NCI-H446 (cell line): Measurements from ENCODE around the gene SUN3.

Source experiments
- DNase-seq, 2 experiments: peaks; one replicate each; lab custom pipeline; 2025; lab: John Stamatoyannopoulos, UW

Gene SUN3

DNA sequence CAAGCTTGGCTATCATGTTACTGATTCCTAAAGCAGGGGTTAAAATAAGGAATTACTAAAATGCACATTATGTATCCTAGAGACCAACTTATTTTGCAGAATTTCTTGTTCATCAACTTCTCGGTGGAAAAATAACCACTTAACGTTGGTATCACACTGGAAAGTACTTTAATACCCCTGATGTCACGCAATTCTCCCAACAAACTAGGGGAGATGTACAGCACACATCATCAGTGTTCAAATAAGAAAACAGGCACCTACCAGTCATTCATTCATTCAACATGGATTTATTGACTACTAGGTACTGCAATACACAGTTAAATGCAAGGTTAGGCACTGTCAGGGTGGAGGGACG is 50.1 kb downstream of the SUN3 start:
- no peak for DNase-seq

DNA sequence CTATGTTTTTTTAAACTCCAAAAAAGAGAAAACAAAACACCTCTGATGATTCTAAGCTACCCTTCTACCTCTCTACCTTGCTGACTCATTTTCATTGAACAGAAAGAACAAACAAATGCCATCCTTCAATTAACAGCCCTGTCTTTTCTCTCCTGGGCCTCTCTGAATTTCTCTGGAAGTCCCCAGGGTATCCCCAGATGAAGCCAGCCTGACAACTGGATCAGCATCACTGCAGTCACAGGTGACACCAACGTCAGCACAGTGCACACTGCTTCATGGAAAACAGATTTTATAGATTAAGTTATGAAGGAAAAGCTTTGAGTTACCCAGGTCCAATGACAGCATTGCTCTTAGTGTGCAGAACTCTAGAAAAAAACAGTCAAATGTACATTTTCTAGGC is 55.2 kb downstream of the SUN3 start:
- DNase-seq, result no peak

DNA sequence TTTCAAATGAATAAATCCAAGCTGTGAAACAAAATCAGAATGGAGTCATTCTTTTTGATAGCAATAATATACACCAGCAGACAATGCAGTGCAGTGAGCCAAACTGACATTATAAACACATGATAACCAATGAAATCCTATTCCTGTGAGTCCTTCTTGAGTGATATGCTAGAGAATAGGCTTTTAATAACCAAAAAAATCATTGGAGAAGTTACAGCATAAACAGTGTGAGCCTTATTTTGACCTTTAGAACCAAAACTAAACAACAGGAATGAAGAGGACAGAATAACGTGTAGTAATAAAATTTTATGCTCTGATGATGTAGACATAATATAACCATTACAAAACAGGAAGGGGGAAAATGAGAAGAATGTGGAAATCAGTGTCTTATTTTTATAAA is 58.1 kb downstream of the SUN3 start:
- DNase-seq, result no peak

DNA sequence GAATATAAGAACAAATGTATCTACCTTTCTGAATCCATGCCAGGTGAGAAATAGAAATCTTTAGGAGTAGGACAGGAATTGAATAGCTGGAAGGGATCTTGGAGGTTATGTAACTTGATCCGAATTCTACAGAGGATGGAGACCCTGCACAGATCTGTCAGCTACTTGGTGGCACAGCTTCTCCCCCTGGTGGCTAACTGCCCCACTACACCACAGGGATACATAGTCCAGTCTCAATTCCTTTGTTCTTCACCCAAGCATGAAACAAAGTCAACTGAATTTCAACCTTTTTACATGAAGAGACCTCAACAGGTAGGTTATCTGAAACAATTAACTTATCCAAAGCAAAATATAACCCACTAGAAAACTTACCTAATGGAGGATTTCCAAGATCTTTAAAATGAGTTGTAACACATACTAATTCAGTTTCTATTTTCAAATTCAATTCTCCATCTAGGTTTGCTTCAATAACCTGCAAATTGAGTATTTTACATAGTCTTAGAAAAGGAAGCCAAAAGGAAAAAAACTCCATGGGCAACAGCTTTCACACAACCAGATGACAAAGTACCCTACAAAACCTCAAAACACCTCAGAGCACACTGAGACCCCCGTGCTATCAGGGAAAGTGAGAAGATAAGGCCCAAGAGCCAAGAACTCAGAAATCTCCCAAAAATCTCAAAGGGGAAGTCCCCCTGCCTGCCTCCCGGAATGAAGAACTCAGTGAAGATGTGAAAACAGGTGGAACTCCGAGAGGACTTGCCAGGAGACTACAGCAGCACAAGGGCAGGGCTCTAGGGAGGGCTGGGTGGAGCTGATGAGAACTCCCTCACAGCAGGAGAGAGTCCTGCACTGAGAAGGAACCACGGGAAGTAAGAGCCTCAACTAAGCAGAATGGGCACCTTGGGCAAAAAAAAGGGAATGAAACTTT is 59.8 kb downstream of the SUN3 start:
- DNase-seq, result peak; percentile 6 to 63

DNA sequence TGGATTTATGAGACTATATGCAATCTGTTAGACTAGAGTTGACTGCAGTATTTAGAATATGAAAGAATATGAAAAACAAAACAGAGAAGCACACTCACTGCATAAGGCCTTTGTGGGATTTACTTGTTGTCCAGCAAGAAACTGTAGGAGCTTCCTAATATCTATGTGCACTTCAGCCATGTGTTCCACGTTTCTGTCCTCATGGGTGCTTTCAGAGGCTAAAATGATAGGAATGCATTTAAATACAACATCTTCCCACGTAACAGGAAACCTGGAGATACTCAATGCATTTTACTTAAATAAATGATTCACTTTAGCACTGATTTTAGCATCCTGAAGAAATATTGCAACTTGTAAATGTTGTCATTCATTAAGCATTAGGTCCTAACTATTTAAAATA is 61.2 kb downstream of the SUN3 start:
- DNase-seq, result no peak

DNA sequence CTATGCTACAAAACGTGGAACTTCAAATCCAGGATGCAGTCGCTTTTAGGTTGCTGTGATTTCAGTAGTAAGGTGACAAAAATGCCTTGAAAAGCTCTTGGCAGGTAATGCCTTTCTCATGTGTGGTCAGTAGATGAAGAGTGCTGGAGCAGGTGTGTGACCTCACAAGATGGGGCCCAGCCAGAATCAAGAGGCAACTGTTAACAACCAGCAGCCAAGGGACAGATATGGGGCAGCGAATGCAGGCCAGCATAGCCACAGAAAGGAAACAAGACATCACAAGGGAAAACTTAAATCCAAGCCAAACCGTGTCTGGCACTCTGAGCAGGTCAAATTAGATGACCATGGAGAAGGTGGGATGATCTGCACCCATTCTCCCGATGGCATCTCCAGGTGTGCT is 61.8 kb downstream of the SUN3 start:
- no peak for DNase-seq

DNA sequence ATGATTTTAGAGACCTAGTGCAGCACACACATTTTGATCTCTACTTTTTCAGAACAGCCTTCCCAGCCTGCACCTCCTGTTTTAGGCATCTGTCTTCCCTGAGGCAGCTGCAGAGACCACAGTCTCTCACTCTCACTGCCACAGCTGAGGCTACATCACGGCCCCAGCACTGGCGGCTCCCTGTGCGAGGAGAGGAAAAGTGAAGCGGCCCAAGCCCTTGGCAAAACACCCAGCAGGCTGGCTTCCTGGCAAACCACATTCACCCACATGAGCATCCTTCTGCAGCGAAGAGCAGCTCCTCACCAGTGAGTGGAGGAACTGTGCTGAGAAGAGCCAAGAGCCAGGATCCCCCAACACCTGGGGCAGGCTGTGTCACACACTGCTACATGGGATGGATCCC is 63.5 kb downstream of the SUN3 start:
- no peak for DNase-seq

DNA sequence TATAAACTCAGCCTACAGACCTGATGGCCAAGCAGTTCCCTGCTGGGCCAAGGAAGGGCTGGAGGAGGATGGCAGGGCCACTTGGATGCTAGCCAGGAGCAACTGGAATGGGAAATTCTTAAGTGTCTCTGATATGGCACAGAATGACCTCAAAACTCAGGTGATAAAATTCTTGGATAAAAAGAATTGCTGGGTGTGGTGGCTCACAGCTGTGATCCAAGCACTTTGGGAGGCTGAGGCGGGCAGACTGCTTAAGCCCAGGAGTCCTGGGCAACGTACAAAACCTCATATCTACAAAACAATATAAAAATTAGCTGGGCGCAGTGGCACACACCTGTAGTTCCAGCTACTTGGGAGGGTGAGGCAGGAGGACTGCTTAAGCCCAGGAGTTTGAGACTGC is 66.6 kb downstream of the SUN3 start:
- no peak for DNase-seq

DNA sequence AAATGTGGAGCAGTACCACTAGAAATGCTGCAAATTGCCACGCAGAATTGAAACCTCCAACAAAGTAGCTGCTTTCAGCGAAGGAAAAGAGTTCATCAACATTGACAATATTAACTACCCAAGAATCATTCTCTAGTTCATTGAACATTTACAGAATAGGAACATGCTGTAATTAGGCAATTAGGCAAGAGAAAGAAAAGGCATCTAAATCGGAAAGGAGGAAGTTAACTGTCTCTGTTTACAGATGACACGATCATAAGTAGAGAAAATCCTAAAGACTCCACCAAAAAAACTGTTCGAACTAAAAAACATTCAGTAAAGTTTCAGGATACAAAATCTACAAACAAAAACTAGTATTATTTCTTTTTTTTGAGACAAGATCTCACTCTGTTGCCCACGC is 71.8 kb downstream of the SUN3 start:
- DNase-seq, result no peak

DNA sequence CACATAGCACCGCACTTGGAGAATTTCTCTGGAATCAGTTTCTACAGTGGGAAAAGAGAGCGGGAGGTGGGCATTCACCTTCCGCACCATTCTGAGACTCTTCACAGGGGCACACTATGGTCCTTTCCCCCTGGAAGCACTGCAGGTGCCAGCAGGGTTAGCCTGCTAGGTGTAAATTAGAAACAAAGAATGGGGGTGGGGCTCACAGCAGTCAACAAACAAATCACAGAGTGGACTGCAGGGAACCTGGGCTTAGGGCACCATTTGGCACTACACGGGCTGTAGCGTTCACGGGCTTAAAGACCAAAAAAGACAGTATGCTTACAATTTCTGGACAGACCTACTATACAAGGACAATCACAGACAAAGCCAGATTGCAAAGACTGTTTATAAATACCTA is 72.7 kb downstream of the SUN3 start:
- DNase-seq, result no peak

DNA sequence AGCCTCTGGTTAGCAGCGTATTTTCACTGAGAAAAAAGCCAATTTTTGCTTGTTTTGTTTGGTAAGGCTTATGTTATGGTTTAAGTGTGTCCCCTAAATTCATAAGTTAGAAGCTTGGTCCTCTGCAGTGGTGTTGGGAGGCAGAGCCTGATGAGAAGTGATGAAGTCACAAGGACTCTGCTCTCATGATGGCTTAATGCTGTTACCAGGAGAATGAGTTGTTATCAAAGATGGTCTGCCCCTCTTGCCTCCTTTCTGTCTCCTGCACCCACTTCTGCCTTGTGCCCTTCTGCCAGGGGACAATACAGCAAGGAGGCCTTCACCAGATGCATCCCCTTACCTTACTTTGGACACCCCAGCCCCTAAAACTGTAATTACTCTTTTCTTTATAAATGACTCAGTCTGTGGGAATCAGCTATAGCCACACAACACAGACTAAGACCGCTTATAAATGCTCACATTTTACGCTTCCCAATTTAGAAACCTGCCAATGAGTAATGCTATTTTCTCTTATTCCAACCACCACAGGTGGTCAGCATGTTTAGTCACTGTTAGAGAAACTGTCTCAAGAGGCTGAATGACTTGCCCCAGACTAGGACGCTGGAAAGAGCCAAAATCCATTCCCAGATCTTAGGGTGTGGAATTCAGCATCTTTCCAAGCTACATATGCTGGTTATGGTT is 74.5 kb downstream of the SUN3 start:
- DNase-seq, result no peak

DNA sequence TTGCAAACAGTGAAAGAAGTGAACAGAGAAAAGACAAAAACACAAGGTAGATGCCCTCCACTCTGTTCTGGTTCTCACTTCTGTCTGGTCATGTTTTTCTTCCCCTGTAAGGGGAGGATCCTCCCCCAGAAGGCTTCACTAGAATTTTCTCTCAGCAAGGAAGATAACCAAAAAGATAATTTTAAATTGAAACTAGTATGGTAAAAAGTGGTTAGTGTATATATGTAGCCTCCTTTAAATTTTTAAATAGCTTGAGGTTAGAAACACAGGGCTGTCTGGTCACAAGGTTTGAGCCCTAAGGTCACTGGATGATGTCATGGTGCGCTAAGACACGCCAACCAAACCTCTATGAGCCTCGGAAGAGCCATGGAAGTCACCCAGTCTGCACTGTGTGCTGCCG is 75.1 kb downstream of the SUN3 start:
- DNase-seq, result no peak

DNA sequence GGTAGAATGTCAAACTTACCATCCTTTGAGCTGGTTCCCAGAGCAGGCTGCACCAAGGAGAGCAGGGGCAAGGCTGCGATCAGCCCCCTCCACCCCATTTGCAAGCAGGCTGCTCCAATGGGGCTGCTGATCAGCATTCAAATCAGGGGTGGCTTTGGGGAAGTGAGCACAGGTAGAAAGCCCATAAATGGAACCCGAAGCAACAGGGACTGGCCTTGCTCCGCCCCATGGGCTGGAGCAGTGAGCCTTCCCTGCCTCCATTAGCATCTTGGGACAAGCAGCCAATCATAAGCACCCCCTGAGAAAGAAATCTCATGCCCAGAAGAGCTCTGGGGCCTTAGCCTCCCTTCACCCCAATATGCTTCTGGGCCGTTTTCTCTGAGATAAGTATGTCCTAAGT is 76.7 kb downstream of the SUN3 start:
- no peak for DNase-seq

DNA sequence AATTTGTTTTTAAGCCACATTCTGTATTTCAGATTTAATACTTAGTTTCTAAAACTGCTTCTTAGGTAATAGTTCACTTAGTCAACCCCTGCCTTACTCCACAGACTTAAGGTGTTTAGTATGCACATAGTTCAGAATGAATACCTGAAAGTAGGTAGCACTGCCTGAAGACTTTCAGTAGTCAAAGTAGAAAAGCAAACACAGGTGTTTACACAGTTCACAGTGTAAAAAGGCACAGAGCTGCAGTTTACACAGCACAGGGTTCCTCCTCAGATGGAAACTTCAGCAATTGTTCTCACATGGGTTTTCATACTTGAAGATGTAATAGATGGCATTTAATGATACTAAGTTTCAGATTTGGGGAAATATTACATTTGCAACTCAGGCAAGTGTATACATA is 77.5 kb downstream of the SUN3 start:
- DNase-seq, result no peak

DNA sequence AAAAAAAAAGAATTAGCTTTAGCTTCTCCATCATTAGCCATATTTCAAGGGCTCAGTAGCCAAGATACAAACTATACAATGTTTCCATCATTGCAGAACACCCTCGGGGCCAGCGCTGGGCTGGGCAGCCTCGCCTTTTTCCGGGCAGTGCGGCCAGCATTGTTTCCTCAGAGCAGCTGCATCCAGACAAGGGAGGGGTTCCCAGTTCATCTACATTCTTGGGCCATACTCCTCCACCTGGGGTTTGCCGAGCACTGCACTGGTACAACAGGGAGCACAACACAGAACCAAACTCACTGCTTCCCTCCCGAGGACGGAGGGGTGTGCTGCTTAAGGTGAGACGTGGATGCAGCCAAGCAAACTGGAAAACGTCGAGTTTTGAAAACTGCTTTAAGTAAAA is 78.2 kb downstream of the SUN3 start:
- no peak for DNase-seq

DNA sequence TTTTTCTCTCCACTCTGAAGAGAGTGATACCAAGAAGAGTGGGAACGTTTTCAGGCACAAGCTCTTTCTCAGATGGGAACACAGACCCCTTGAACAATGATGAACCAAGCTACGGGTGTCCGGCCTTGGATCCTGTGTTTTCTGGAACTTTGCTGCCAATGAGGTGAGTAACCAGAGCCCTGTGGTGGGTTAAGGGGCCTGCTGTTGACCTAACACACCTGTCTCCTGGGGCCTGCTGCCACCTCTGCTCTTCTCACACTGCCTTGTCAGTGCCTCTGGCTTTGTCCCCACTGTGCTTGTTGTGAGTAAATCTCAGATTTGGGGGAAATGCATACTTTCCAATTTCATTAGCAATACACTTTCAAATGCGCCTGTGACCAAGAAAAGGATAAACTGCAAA is 79.2 kb downstream of the SUN3 start:
- no peak for DNase-seq

DNA sequence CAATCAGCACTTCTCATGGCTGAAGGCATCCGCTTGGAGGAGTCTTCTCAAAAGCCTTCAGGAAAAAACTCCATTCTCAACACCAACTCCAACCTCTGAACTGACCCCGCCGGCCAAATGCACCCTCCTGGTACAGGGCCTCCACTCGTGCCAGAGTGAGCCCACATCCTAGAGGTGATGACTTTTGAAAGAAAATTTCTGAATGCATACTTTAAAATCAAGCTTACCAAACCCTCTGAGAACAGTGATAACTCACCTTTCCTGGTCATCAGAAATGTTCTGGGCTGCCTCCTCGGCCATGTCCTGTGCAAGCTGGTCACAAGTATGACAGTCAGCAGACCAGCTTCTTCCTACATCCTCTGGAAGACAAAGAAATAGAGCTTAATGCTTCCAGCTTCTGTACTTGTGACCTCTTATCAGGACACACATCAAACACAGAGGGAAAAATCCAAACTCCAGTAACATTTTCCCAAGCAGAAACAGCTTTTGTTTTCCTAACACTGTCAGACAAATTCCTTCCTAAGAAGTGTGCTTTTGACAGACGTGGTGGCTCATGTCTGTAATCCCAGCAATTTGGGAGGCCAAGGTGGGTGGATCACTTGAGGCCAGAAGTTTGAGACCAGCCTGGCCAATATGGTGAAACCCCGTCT is 80.6 kb downstream of the SUN3 start, which contains the start of gene PKD1L1:
Gene PKD1L1 (minus strand): TSS at position 326 of the 650 bp plus-strand sequence. CDS start 26 bp downstream, at position 300.
- no peak for DNase-seq

DNA sequence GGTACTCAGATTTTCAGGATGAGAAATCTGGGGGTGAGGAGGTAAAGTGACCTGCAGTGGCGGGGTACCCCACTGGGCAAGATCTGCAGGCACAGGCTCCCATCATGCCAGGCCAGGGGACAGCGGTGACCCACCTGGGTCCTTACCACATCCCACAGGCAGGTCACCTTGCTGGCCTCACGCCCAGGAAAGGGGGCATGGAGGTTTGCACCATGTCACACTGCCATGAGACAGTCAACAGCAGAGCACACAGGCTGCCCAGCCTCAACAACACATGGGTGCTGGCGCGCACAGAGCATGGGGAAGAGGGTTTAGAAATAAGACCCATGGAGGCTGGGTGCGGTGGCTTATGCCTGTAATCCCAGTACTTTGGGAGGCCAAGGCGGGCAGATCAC is 81.6 kb downstream of the SUN3 start:
- DNase-seq, result no peak

DNA sequence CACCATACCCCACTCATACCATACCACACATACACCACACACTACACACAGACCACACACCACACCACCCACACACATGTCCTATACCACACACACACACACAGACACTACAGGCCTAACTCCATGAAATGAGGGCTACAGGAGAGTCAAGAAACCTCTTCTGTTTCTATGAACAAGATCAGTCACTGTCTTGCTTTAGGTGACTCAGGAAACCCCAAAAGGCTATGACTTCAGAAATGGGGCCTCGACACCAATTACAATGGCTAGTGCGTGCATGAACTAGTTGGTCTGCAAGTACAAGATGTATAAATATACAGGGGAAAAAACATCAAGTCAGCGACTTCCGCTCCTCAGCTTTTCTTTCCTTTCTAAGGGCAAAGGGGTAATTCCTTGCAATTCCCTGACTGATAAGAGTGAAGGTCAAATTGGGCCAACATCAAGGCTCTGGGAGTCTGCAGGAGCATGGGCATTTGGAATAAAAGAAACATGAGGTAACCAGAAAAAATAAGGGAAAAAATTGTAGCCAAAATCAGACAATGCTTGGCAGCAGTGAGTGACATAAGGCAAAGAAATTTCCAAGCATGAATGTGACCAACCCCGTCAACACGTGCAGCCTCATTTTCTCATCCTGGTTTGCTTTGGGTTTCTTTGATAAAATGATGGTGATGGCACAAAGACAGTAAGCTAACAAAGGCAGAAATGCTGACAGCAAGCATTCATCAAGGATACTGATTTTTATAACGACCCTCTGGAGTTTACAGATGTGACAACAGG is 82.1 kb downstream of the SUN3 start:
- no peak for DNase-seq

DNA sequence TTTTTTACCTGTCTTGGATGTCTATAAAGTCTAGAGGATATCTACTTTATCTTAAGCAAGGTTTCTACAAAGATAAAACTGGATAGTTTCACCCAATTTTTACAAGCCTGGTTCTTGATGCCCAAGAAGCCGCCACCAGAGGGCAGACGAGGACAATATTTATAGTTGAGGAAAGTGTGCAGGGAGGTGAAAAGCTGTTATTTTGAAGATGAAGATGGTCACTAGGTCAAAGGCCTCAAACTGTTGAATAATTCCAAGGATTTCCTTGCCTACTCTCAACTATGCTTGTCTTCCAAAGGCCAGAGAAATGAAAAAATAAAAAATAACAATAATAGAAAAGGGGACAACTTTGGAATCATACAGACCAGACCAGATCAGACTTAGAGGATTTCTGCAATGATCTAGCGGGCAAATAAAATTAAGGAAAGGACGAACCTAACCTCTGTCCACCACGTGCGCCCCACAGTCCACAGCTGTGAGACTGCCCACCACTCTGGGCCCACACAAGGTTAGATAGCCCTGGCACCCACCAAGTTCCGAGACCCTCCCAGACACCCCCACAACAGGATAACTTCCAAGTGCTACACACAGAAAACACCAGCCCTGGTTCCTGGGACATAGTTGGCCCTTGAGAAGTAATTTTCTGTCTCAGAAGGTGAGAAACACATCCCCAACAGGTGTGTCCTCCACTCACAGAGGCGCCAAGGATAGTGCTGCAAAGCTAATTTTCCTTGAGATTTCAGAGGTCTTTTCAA is 83.5 kb downstream of the SUN3 start:
- peak; percentile 70 to 72 for DNase-seq

DNA sequence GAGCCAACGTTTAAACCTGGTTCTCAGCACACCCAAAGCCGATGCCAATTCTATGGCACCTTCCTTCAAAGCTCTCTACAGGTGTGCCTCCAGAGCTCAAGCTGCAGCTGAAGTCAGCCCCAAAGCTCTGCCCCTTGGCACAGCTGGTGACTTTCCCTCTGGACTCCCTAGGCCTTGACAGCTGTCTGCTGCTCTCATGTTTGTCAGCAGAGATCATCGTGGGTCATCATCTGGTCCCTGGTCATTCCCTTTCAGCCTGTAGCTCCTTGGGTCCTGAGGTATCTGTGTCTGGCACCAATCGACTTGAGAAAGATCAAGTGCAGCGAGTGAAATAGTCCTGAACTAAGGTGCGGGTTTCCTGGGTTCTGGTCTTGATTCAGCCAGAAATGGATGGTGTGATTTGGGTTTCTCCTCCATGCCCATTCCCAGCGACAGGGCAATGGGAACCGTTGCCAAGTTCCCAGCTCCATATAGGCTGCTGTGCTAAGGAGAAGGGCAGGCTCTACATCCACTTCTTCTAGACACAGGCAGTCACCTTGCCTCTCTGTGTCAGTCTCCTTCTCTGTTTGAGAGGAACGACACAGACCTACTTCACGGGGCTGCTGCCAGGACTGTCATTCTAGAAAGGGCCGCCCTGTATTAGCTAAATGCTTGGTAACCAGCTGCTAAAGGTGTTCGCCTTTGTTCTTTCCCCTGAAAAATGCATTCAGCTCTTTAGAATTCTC is 84.2 kb downstream of the SUN3 start:
- no peak for DNase-seq
